WTC11 (cell line): ENCODE data around the gene NAPSA. TPM values are rescaled to one million over a fixed set of nuclear protein-coding genes. Genes with fewer than 3 reads are reported as not detected.

Experiments used
- ATAC-seq: fragments of 200-7000 bp; cut with Tn5 transposase; 2 replicates; pipeline ENCODE4 v1.10.0; 2021; ENCODE audit warnings: mild to moderate bottlenecking, moderate library complexity
- CTCF ChIA-PET: fragments of 300-600 bp; sonication (Branson Sonifier 250); formaldehyde crosslinking; loops from one replicate; lab custom pipeline; 2021; ENCODE audit warnings: antibody characterized with exemption; lab: Charles Lee
- POLR2A ChIA-PET: fragments of 350-600 bp; sonication (Branson Sonifier 250); formaldehyde crosslinking; loops from one replicate; lab custom pipeline; 2021; ENCODE audit warnings: antibody characterized with exemption; lab: Charles Lee
- DNase-seq: peaks from one replicate; pipeline ENCODE4 v3.0.0; 2021; ENCODE audit warnings: low spot score
- H3K27ac Mint-ChIP-seq: 2 replicates; pipeline ENCODE4 v1.8.0; 2021; ENCODE audit warnings: mixed read lengths
- H3K27me3 Mint-ChIP-seq: 2 replicates; pipeline ENCODE4 v1.8.0; 2021; ENCODE audit warnings: low read depth, mild to moderate bottlenecking, moderate library complexity, mixed read lengths
- H3K36me3 Mint-ChIP-seq: 2 replicates; pipeline ENCODE4 v1.8.0; 2021; ENCODE audit warnings: mixed read lengths
- H3K4me1 Mint-ChIP-seq: 2 replicates; pipeline ENCODE4 v1.8.0; 2022; ENCODE audit warnings: mixed read lengths
- H3K4me3 Mint-ChIP-seq: 2 replicates; pipeline ENCODE4 v1.8.0; 2021; ENCODE audit warnings: mild to moderate bottlenecking, moderate library complexity, mixed read lengths
- H3K9me3 Mint-ChIP-seq: 2 replicates; pipeline ENCODE4 v1.8.0; 2021; ENCODE audit warnings: mixed read lengths
- CREM ChIP-seq: sonication (generic); formaldehyde crosslinking; IDR thresholded peaks from 2 replicates; pipeline ENCODE4 v1.8.1; 2022; ENCODE audit warnings: mild to moderate bottlenecking, missing genetic modification reagents, moderate library complexity
- KAT7 ChIP-seq: sonication (generic); formaldehyde crosslinking; IDR thresholded peaks from 2 replicates; pipeline ENCODE4 v1.8.1; 2023; ENCODE audit warnings: missing genetic modification reagents, mild to moderate bottlenecking, borderline replicate concordance
- NFYB ChIP-seq: sonication (generic); formaldehyde crosslinking; conservative IDR thresholded peaks from 2 replicates; pipeline ENCODE4 v1.8.0; 2022; ENCODE audit warnings: low read depth, missing genetic modification reagents
- RORB ChIP-seq: fragments of 250-450 bp; sonication (Bioruptor Pico); IDR thresholded peaks from 2 replicates; pipeline ENCODE4 v1.9.0; 2021; ENCODE audit warnings: mild to moderate bottlenecking
- TEAD4 ChIP-seq: sonication (generic); formaldehyde crosslinking; IDR thresholded peaks from 2 replicates; pipeline ENCODE4 v1.8.0; 2022; ENCODE audit warnings: mild to moderate bottlenecking, missing genetic modification reagents
- ZNF121 ChIP-seq: sonication (generic); formaldehyde crosslinking; IDR thresholded peaks from 2 replicates; pipeline ENCODE4 v1.8.0; 2023; ENCODE audit warnings: missing genetic modification reagents
- ZNF232 ChIP-seq: sonication (generic); formaldehyde crosslinking; IDR thresholded peaks from 2 replicates; pipeline ENCODE4 v1.8.0; 2022; ENCODE audit warnings: mild to moderate bottlenecking, missing genetic modification reagents
- ZNF317 ChIP-seq: sonication (generic); formaldehyde crosslinking; IDR thresholded peaks from 2 replicates; pipeline ENCODE4 v1.8.1; 2023; ENCODE audit warnings: low read depth, mild to moderate bottlenecking, moderate library complexity, missing genetic modification reagents, borderline replicate concordance
- ZNF423 ChIP-seq: fragments of 250-450 bp; sonication (Bioruptor Pico); IDR thresholded peaks from 2 replicates; pipeline ENCODE4 v2.1.2; 2022; ENCODE audit warnings: mild to moderate bottlenecking, moderate library complexity
- total RNA-seq: library from RNA; stranded (reverse); gene quantifications from 3 replicates; pipeline ENCODE4 v1.2.3, GENCODE V29; 2021
- TF ChIP-seq, protein P1 (sequence below): fragments of 250-450 bp; sonication (Bioruptor Pico); IDR thresholded peaks from 2 replicates; pipeline ENCODE4 v1.9.0; 2021; ENCODE audit warnings: mild to moderate bottlenecking
- TF ChIP-seq, protein P2 (sequence below): fragments of 250-450 bp; sonication (Bioruptor Pico); IDR thresholded peaks from 2 replicates; pipeline ENCODE4 v1.9.0; 2021; ENCODE audit warnings: mild to moderate bottlenecking
- TF ChIP-seq, protein P3 (sequence below): sonication (generic); formaldehyde crosslinking; IDR thresholded peaks from 2 replicates; pipeline ENCODE4 v1.8.1; 2023; ENCODE audit warnings: mild to moderate bottlenecking, missing genetic modification reagents, borderline replicate concordance
- TF ChIP-seq, protein P4 (sequence below): fragments of 250-450 bp; sonication (Bioruptor Pico); conservative IDR thresholded peaks from 2 replicates; pipeline ENCODE4 v1.9.0; 2021; ENCODE audit warnings: mild to moderate bottlenecking
- TF ChIP-seq, protein P5 (sequence below): sonication (generic); formaldehyde crosslinking; IDR thresholded peaks from 2 replicates; pipeline ENCODE4 v1.8.0; 2022; ENCODE audit warnings: mild to moderate bottlenecking, missing genetic modification reagents
- TF ChIP-seq, protein P6 (sequence below): fragments of 250-450 bp; sonication (Bioruptor Pico); IDR thresholded peaks from 2 replicates; pipeline ENCODE4 v2.1.2; 2022; ENCODE audit warnings: mild to moderate bottlenecking, moderate library complexity

The NAPSA gene
- total RNA-seq, 1 experiment from 2014 or later = 2.7 TPM

DNA sequence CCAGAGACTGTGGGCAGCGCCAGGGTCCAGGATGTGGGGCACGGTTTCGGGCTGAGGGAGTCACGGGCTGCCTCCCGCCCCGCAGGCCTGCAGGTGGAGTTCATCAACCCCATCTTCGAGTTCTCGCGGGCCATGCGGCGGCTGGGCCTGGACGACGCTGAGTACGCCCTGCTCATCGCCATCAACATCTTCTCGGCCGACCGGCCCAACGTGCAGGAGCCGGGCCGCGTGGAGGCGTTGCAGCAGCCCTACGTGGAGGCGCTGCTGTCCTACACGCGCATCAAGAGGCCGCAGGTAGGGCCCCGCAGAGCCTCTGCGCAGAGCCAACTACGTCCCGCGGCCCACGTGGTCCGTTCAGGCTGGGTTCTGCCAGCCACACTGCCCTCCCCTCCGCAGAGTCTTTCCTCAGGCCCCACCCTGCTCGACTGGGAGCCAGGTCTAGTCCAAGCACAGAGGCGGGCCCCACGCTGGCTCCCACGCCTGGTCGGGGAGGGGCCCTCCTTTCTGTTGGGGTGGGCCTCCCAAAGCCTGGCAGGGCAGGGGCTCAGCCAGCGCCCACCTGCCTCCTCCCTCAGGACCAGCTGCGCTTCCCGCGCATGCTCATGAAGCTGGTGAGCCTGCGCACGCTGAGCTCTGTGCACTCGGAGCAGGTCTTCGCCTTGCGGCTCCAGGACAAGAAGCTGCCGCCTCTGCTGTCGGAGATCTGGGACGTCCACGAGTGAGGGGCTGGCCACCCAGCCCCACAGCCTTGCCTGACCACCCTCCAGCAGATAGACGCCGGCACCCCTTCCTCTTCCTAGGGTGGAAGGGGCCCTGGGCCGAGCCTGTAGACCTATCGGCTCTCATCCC, 16.7 kb upstream of the NAPSA start:
- CTCF ChIA-PET = no interaction called here
- no peak overlapping the region for H3K4me3 Mint-ChIP-seq
- no peaks in the 10 kb centered on the region for H3K27me3 Mint-ChIP-seq

DNA sequence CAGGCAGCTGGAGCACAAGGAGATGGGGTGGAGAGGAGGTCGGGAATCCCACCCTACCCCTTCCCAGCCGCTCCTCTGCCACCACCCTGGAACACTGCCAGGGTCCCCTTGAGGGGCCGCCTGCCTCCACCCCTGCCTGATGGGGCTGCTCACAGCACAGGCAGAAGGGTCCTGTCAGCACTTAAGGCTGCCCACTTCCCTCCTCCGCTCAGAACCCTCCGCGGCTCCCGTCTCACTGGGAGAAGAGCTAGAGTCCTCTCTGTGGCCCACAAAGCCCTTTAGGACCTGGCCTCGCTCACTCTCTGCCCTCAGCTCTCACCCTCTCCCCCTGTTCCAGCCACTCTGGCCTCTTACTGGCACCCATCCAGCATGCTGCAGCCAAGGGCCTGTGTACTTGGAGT, 15.3 kb upstream of the NAPSA start:
- Mint-ChIP-seq H3K4me1 (peaks cover 18% of the 10 kb centered on the region), H3K4me3 (no peak overlapping the region), H3K27me3 (no peaks in the 10 kb centered on the region), H3K9me3 (no peaks in the 10 kb centered on the region), H3K27ac (no peak overlapping the region), H3K36me3 (peaks cover 28% of the 10 kb centered on the region)
- CTCF ChIA-PET = no interaction called here
- POLR2A ChIA-PET = no interaction called here
- DNase-seq (no peak), ATAC-seq (no peak)
- TF ChIP-seq, protein P1, sequence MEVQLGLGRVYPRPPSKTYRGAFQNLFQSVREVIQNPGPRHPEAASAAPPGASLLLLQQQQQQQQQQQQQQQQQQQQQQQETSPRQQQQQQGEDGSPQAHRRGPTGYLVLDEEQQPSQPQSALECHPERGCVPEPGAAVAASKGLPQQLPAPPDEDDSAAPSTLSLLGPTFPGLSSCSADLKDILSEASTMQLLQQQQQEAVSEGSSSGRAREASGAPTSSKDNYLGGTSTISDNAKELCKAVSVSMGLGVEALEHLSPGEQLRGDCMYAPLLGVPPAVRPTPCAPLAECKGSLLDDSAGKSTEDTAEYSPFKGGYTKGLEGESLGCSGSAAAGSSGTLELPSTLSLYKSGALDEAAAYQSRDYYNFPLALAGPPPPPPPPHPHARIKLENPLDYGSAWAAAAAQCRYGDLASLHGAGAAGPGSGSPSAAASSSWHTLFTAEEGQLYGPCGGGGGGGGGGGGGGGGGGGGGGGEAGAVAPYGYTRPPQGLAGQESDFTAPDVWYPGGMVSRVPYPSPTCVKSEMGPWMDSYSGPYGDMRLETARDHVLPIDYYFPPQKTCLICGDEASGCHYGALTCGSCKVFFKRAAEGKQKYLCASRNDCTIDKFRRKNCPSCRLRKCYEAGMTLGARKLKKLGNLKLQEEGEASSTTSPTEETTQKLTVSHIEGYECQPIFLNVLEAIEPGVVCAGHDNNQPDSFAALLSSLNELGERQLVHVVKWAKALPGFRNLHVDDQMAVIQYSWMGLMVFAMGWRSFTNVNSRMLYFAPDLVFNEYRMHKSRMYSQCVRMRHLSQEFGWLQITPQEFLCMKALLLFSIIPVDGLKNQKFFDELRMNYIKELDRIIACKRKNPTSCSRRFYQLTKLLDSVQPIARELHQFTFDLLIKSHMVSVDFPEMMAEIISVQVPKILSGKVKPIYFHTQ (CRISPR knock-in tag) = no peak
- no peak for TF ChIP-seq KAT7 (CRISPR knock-in tag)
- TF ChIP-seq, protein P2, sequence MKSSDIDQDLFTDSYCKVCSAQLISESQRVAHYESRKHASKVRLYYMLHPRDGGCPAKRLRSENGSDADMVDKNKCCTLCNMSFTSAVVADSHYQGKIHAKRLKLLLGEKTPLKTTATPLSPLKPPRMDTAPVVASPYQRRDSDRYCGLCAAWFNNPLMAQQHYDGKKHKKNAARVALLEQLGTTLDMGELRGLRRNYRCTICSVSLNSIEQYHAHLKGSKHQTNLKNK (CRISPR knock-in tag) = no peak
- TF ChIP-seq CREM (CRISPR knock-in tag) = no peak
- TF ChIP-seq, protein P3, sequence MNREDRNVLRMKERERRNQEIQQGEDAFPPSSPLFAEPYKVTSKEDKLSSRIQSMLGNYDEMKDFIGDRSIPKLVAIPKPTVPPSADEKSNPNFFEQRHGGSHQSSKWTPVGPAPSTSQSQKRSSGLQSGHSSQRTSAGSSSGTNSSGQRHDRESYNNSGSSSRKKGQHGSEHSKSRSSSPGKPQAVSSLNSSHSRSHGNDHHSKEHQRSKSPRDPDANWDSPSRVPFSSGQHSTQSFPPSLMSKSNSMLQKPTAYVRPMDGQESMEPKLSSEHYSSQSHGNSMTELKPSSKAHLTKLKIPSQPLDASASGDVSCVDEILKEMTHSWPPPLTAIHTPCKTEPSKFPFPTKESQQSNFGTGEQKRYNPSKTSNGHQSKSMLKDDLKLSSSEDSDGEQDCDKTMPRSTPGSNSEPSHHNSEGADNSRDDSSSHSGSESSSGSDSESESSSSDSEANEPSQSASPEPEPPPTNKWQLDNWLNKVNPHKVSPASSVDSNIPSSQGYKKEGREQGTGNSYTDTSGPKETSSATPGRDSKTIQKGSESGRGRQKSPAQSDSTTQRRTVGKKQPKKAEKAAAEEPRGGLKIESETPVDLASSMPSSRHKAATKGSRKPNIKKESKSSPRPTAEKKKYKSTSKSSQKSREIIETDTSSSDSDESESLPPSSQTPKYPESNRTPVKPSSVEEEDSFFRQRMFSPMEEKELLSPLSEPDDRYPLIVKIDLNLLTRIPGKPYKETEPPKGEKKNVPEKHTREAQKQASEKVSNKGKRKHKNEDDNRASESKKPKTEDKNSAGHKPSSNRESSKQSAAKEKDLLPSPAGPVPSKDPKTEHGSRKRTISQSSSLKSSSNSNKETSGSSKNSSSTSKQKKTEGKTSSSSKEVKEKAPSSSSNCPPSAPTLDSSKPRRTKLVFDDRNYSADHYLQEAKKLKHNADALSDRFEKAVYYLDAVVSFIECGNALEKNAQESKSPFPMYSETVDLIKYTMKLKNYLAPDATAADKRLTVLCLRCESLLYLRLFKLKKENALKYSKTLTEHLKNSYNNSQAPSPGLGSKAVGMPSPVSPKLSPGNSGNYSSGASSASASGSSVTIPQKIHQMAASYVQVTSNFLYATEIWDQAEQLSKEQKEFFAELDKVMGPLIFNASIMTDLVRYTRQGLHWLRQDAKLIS (CRISPR knock-in tag) = no peak
- TF ChIP-seq, protein P4, sequence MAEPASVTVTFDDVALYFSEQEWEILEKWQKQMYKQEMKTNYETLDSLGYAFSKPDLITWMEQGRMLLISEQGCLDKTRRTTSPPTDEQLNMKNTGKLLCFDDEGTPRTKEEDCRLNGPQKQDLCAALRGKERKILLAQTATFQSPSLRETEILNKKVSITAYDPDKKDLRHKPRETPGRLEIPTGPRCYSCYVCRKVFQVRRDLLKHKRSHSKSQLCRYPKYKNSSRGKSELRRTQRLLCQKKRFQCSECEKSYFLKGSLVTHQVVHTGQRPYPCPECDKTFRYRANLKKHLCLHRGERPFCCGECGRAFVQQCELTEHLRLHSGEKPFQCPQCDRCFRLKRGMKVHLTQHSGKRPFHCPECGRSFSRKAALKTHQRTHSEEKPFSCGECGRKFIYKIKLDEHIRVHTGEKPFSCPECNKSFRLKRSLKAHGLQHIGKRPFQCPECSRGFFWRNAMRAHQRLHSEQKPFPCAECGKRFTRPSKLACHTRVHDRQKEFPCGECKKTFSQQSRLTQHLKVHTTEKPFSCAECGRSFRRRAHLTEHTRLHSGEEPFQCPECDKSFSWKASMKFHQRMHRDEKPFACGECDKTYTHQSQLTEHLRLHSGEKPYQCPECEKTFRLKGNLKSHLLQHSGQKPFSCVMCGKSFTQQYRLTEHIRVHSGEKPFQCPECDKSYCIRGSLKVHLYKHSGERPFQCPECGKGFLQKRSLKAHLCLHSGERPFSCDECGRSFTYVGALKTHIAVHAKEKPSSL (CRISPR knock-in tag) = no peak
- TF ChIP-seq ZNF317 (CRISPR knock-in tag) = no peak
- TF ChIP-seq ZNF232 (CRISPR knock-in tag) = no peak
- no peak for TF ChIP-seq TEAD4
- TF ChIP-seq, protein P5, sequence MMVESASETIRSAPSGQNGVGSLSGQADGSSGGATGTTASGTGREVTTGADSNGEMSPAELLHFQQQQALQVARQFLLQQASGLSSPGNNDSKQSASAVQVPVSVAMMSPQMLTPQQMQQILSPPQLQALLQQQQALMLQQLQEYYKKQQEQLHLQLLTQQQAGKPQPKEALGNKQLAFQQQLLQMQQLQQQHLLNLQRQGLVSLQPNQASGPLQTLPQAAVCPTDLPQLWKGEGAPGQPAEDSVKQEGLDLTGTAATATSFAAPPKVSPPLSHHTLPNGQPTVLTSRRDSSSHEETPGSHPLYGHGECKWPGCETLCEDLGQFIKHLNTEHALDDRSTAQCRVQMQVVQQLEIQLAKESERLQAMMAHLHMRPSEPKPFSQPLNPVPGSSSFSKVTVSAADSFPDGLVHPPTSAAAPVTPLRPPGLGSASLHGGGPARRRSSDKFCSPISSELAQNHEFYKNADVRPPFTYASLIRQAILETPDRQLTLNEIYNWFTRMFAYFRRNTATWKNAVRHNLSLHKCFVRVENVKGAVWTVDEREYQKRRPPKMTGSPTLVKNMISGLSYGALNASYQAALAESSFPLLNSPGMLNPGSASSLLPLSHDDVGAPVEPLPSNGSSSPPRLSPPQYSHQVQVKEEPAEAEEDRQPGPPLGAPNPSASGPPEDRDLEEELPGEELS (CRISPR knock-in tag) = no peak
- TF ChIP-seq, protein P6, sequence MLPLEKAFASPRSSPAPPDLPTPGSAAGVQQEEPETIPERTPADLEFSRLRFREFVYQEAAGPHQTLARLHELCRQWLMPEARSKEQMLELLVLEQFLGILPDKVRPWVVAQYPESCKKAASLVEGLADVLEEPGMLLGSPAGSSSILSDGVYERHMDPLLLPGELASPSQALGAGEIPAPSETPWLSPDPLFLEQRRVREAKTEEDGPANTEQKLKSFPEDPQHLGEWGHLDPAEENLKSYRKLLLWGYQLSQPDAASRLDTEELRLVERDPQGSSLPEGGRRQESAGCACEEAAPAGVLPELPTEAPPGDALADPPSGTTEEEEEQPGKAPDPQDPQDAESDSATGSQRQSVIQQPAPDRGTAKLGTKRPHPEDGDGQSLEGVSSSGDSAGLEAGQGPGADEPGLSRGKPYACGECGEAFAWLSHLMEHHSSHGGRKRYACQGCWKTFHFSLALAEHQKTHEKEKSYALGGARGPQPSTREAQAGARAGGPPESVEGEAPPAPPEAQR (CRISPR knock-in tag) = no peak
- no peak for TF ChIP-seq ZNF423 (CRISPR knock-in tag)
- TF ChIP-seq ZNF121 (CRISPR knock-in tag) = no peak
- no peak for TF ChIP-seq RORB

More for the DNA sequence above, 16.7 kb upstream of the NAPSA start:
- ATAC-seq (no peak), DNase-seq (no peak)
- H3K4me1 Mint-ChIP-seq = peaks cover 18% of the 10 kb centered on the region
- POLR2A ChIA-PET = interaction anchor here (1.5 kb wide), 1 partner anchor 53 kb away, joined by 4 read pairs; the partner anchor contains the start of gene KCNC3
- no peaks in the 10 kb centered on the region for H3K9me3 Mint-ChIP-seq
- no peak overlapping the region for H3K27ac Mint-ChIP-seq
- peaks cover 33% of the 10 kb centered on the region for H3K36me3 Mint-ChIP-seq
- no peak for TF ChIP-seq NFYB (CRISPR knock-in tag)
